HEK293 (cell line): ENCODE results near the gene CDC5L.

Experiments used
- PRDM2 ChIP-seq: fragments of 450-650 bp; formaldehyde crosslinking; IDR thresholded peaks from 2 replicates; pipeline ENCODE4 v1.5.1; 2016; ENCODE audit warnings: missing biosample characterization, missing genetic modification characterization, borderline replicate concordance
- RBAK ChIP-seq: fragments of 450-650 bp; formaldehyde crosslinking; IDR thresholded peaks from 2 replicates; pipeline ENCODE4 v1.5.1; 2016; ENCODE audit warnings: missing biosample characterization, missing genetic modification characterization
- ZBTB11 ChIP-seq: fragments of 450-650 bp; formaldehyde crosslinking; conservative IDR thresholded peaks from 2 replicates; pipeline ENCODE4 v1.5.1; 2016; ENCODE audit warnings: low read depth, missing biosample characterization, missing genetic modification characterization
- ZBTB17 ChIP-seq: fragments of 450-650 bp; formaldehyde crosslinking; IDR thresholded peaks from 2 replicates; pipeline ENCODE4 v1.5.1; 2016; ENCODE audit warnings: missing biosample characterization, missing genetic modification characterization
- ZBTB20 ChIP-seq: fragments of 450-650 bp; formaldehyde crosslinking; IDR thresholded peaks from 2 replicates; pipeline ENCODE4 v1.5.1; 2016; ENCODE audit warnings: missing biosample characterization, missing genetic modification characterization
- ZNF112 ChIP-seq: fragments of 450-650 bp; formaldehyde crosslinking; IDR thresholded peaks from 2 replicates; pipeline ENCODE4 v1.5.0; 2017; ENCODE audit warnings: missing biosample characterization, missing genetic modification characterization
- ZNF214 ChIP-seq: fragments of 450-650 bp; formaldehyde crosslinking; IDR thresholded peaks from 2 replicates; pipeline ENCODE4 v1.5.1; 2017; ENCODE audit warnings: missing biosample characterization, mild to moderate bottlenecking, missing genetic modification characterization, borderline replicate concordance
- ZNF362 ChIP-seq: fragments of 450-650 bp; formaldehyde crosslinking; IDR thresholded peaks from 2 replicates; pipeline ENCODE4 v1.5.1; 2016; ENCODE audit warnings: missing biosample characterization, missing genetic modification characterization
- ZNF433 ChIP-seq: fragments of 450-650 bp; formaldehyde crosslinking; IDR thresholded peaks from 2 replicates; pipeline ENCODE4 v1.5.1; 2016; ENCODE audit warnings: missing biosample characterization, missing genetic modification characterization, low read depth
- ZNF48 ChIP-seq: fragments of 450-650 bp; formaldehyde crosslinking; IDR thresholded peaks from 2 replicates; pipeline ENCODE4 v1.5.1; 2016; ENCODE audit warnings: missing biosample characterization, missing genetic modification characterization
- ZNF518A ChIP-seq: fragments of 450-650 bp; formaldehyde crosslinking; conservative IDR thresholded peaks from 2 replicates; pipeline ENCODE4 v1.5.1; 2016; ENCODE audit warnings: low read depth, missing biosample characterization, missing genetic modification characterization

Gene CDC5L

GRCh38 chr6:44361947-44362346 lies 25.6 kb upstream of the CDC5L start (continued):
- TF ChIP-seq ZNF362 (tag by site-specific recombination) (no peak), ZNF433 (tag by site-specific recombination) (no peak), ZBTB17 (tag by site-specific recombination) (no peak), ZNF112 (tag by site-specific recombination) (no peak), ZNF48 (tag by site-specific recombination) (no peak), ZNF214 (no peak), ZBTB11 (tag by site-specific recombination) (no peak), PRDM2 (tag by site-specific recombination) (no peak), ZBTB20 (no peak), RBAK (tag by site-specific recombination) (no peak), ZNF518A (no peak)
